Thyroid gland (tissue), 4 donors: ENCODE results near the gene TMEM150C.

ENCODE experiments used
- CTCF ChIP-seq, 6 experiments: fragments of 200-600 bp in 3 of 6; fragments of 450-650 bp in 3 of 6; sonication (generic) in 3 of 6; IDR thresholded peaks; one replicate each; pipeline ENCODE4 v1.5.1; 2016 to 2019; ENCODE audit warnings: antibody characterized with exemption in 6 of 6, mild to moderate bottlenecking in 2 of 6, inconsistent platforms in 1 of 6, moderate library complexity in 1 of 6
- POLR2A ChIP-seq, 2 donors: fragments of 450-650 bp; IDR thresholded peaks; one replicate each; pipeline ENCODE4 v1.6.1; 2017; ENCODE audit warnings: antibody characterized with exemption in 2 of 2, mild to moderate bottlenecking in 2 of 2, moderate library complexity in 1 of 2

- TF ChIP-seq CTCF (IDR thresholded peaks at IDR 0.05) (no peak), POLR2A (IDR thresholded peaks at IDR 0.05) (no peak)
Observed at GRCh38 chr4:82604522-82604921, 42.7 kb upstream of the TMEM150C start.
